A549 (cell line): Measurements from ENCODE around the gene GCNT3. TPM values are rescaled to one million over a fixed set of nuclear protein-coding genes. Genes with fewer than 3 reads are reported as not detected.
A peak's percentile ranks its signal among the peaks of the same experiment; 100 is the strongest.

Experiments used
- ATAC-seq, 2 experiments: fragments of 200-7000 bp in 1 of 2; fragments of >200 bp in 1 of 2; cut with Nextera tagmentation in 1 of 2; cut with Tn5 transposase in 1 of 2; 3 replicates each; pipeline versions ENCODE4 v1.8.0 to v1.9.1; 2018 to 2020; ENCODE audit warnings: mild to moderate bottlenecking in 1 of 2, moderate library complexity in 1 of 2
- CTCF ChIA-PET: fragments of 300-600 bp; sonication (Branson Sonifier 250); formaldehyde crosslinking; extraction: SDS; loops from one replicate; lab custom pipeline; 2021; ENCODE audit warnings: antibody characterized with exemption, inconsistent platforms; lab: Yijun Ruan, JAX
- POLR2A ChIA-PET: fragments of 350-600 bp; formaldehyde crosslinking; extraction: SDS; loops from one replicate; lab custom pipeline; 2021; ENCODE audit warnings: antibody characterized with exemption, inconsistent platforms; lab: Yijun Ruan, JAX
- DNase-seq, 2 experiments: peaks; one replicate each; pipeline versions ENCODE4 v3.0.0 to v3.0.0-alpha.2; 2011 to 2016; ENCODE audit warnings: low read depth in 1 of 2, low spot score in 1 of 2
- FAIRE-seq: peaks from 2 replicates; lab custom pipeline; 2011; peaks lifted over from hg19 to GRCh38; lab: Jason Lieb, UNC
- H3K27ac ChIP-seq, 2 experiments: fragments of >200 bp; sonication (Bioruptor Twin); formaldehyde crosslinking; 3 replicates each; pipeline ENCODE4 v1.5.1; 2016 to 2017
- H3K4me1 ChIP-seq: fragments of >200 bp; sonication (Bioruptor Twin); formaldehyde crosslinking; 3 replicates; pipeline ENCODE4 v1.6.1; 2016
- H3K4me2 ChIP-seq: fragments of >200 bp; sonication (Bioruptor Twin); formaldehyde crosslinking; 3 replicates; pipeline ENCODE4 v1.6.1; 2016
- H3K4me3 ChIP-seq: fragments of >200 bp; sonication (Bioruptor Twin); formaldehyde crosslinking; 3 replicates; pipeline ENCODE4 v1.5.1; 2016
- H3K9me3 ChIP-seq: fragments of >200 bp; sonication (Bioruptor Twin); formaldehyde crosslinking; 3 replicates; pipeline ENCODE4 v1.6.1; 2016
- BHLHE40 ChIP-seq: IDR thresholded peaks from 2 replicates; pipeline ENCODE4 v1.6.1; 2012; ENCODE audit warnings: low read depth, low read length, inconsistent platforms
- CHD4 ChIP-seq: fragments of 200-600 bp; sonication (generic); IDR thresholded peaks from 2 replicates; pipeline ENCODE4 v1.6.1; 2016; ENCODE audit warnings: antibody characterized with exemption, mild to moderate bottlenecking, borderline replicate concordance
- EHMT2 ChIP-seq: fragments of 200-600 bp; sonication (generic); IDR thresholded peaks from 2 replicates; pipeline ENCODE4 v1.6.1; 2016; ENCODE audit warnings: antibody characterized with exemption, low read depth, mild to moderate bottlenecking, moderate library complexity
- FOSL2 ChIP-seq, 2 experiments: fragments of 450-650 bp in 1 of 2; fragments of >200 bp in 1 of 2; sonication (Bioruptor Twin) in 1 of 2; formaldehyde crosslinking; IDR thresholded peaks; 2 replicates each; pipeline versions ENCODE4 v1.5.0 to v1.6.1; 2016 to 2020; ENCODE audit warnings: mild to moderate bottlenecking in 1 of 2, moderate library complexity in 1 of 2
- HEYL ChIP-seq: fragments of 250-450 bp; sonication (Bioruptor Pico); IDR thresholded peaks from 2 replicates; pipeline ENCODE4 v1.8.0; 2021; ENCODE audit warnings: mild to moderate bottlenecking, moderate library complexity
- HOXA7 ChIP-seq: fragments of 250-450 bp; sonication (Bioruptor Pico); IDR thresholded peaks from 2 replicates; pipeline ENCODE4 v1.5.0; 2020; ENCODE audit warnings: mild to moderate bottlenecking, moderate library complexity
- KDM1A ChIP-seq: fragments of 200-600 bp; sonication (generic); IDR thresholded peaks from 2 replicates; pipeline ENCODE4 v1.6.1; 2016; ENCODE audit warnings: low read depth, mild to moderate bottlenecking
- KDM5A ChIP-seq: fragments of 200-600 bp; sonication (generic); IDR thresholded peaks from 2 replicates; pipeline ENCODE4 v1.6.1; 2016; ENCODE audit warnings: antibody characterized with exemption, mild to moderate bottlenecking
- MAFK ChIP-seq: fragments of 450-650 bp; IDR thresholded peaks from 2 replicates; pipeline ENCODE4 v1.6.1; 2014; ENCODE audit not compliant: partially characterized antibody
- MAZ ChIP-seq: fragments of 150-350 bp; IDR thresholded peaks from 2 replicates; pipeline ENCODE4 v1.6.1; 2014; ENCODE audit warnings: antibody characterized with exemption, low read depth, low read length, borderline replicate concordance
- NPAS2 ChIP-seq: fragments of 250-450 bp; sonication (Bioruptor Pico); IDR thresholded peaks from 2 replicates; pipeline ENCODE4 v1.8.0; 2022; ENCODE audit warnings: mild to moderate bottlenecking, moderate library complexity, borderline replicate concordance
- NR3C1 ChIP-seq: fragments of >200 bp; sonication (Bioruptor Twin); formaldehyde crosslinking; IDR thresholded peaks from 3 replicates; pipeline ENCODE4 v1.6.1; 2017
- POLR2AphosphoS2 ChIP-seq: conservative IDR thresholded peaks from 2 replicates; pipeline ENCODE4 v1.6.1; 2012; ENCODE audit warnings: low read length, improper control_type of control experiment, inconsistent platforms
- RFX5 ChIP-seq: fragments of 450-650 bp; IDR thresholded peaks from 2 replicates; pipeline ENCODE4 v1.7.1; 2014; ENCODE audit warnings: antibody characterized with exemption, mild to moderate bottlenecking, moderate library complexity
- SMC3 ChIP-seq: fragments of >200 bp; sonication (Bioruptor Twin); formaldehyde crosslinking; IDR thresholded peaks from 3 replicates; pipeline ENCODE4 v1.6.1; 2018; ENCODE audit warnings: inconsistent platforms
- ZFP36 ChIP-seq: fragments of 450-650 bp; IDR thresholded peaks from 2 replicates; pipeline ENCODE4 v1.6.1; 2014; ENCODE audit warnings: borderline replicate concordance; ENCODE audit not compliant: partially characterized antibody
- ZNF302 ChIP-seq: fragments of 250-450 bp; sonication (Bioruptor Pico); IDR thresholded peaks from 2 replicates; pipeline ENCODE4 v1.9.0; 2021; ENCODE audit warnings: inconsistent platforms, mild to moderate bottlenecking, moderate library complexity
- WGBS: methylation state at CpG from one replicate; pipeline ENCODE4 v1.1.6; 2017; ENCODE audit errors: missing lambda C conversion rate; 5-methylcytosine and 5-hydroxymethylcytosine counted together
- polyA plus RNA-seq, 4 experiments: library from polyadenylated mRNA; depleted of rRNA in 3 of 4; stranded (reverse); fragments of >200 nt; fragmentation: RNase III in 1 of 4; extraction: RNeasy Plus Mini Kit Qiagen cat#74134 plus additional on column Dnase treatment in 1 of 4; gene quantifications; 2 replicates in 3 of 4; 3 replicates in 1 of 4; pipeline ENCODE4 v1.2.3, GENCODE V29; 2011 to 2017
- TF ChIP-seq, protein P1 (sequence below): fragments of 200-600 bp; sonication (generic); IDR thresholded peaks from 2 replicates; pipeline ENCODE4 v1.6.1; 2016; ENCODE audit warnings: antibody characterized with exemption, mild to moderate bottlenecking, moderate library complexity
- TF ChIP-seq, protein P2 (sequence below): fragments of >200 bp; sonication (Bioruptor Twin); formaldehyde crosslinking; IDR thresholded peaks from 2 replicates; pipeline ENCODE4 v1.6.1; 2016
- TF ChIP-seq, protein P3 (sequence below): fragments of 250-450 bp; sonication (Bioruptor Pico); IDR thresholded peaks from 2 replicates; pipeline ENCODE4 v1.5.0; 2021; ENCODE audit warnings: mild to moderate bottlenecking, moderate library complexity, borderline replicate concordance
- TF ChIP-seq, protein P4 (sequence below): IDR thresholded peaks from 2 replicates; pipeline ENCODE4 v1.6.1; 2012

GCNT3 gene
- polyA plus RNA-seq, 2 of the 4 experiments (the other 2 are of a cell fraction): 69.2 to 134 TPM

DNA sequence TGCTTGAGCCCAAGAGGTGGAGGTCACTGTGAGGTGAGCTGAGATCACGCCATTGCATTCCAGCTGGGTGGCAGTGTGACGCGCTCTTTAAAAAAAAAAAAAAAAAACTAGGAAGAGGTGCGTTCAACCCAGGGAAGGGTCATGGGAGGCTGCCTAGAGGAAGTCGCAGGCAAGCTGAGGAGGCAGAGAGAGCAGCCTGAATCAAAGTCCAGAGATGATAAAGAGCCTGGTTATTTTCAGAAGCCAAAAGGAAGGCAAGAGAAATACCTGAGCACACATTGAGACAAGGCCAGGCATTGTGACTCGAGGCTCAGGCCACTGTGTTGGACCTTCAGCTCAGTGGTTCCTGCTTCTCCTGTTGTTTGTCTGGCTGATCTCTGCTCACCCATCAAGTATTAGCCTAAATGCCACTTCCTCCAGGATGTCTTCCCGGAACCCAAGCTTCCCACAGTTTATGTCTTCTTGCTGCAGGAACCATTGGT, 16.1 kb upstream of the GCNT3 start (continued):
- TF ChIP-seq, protein P1, sequence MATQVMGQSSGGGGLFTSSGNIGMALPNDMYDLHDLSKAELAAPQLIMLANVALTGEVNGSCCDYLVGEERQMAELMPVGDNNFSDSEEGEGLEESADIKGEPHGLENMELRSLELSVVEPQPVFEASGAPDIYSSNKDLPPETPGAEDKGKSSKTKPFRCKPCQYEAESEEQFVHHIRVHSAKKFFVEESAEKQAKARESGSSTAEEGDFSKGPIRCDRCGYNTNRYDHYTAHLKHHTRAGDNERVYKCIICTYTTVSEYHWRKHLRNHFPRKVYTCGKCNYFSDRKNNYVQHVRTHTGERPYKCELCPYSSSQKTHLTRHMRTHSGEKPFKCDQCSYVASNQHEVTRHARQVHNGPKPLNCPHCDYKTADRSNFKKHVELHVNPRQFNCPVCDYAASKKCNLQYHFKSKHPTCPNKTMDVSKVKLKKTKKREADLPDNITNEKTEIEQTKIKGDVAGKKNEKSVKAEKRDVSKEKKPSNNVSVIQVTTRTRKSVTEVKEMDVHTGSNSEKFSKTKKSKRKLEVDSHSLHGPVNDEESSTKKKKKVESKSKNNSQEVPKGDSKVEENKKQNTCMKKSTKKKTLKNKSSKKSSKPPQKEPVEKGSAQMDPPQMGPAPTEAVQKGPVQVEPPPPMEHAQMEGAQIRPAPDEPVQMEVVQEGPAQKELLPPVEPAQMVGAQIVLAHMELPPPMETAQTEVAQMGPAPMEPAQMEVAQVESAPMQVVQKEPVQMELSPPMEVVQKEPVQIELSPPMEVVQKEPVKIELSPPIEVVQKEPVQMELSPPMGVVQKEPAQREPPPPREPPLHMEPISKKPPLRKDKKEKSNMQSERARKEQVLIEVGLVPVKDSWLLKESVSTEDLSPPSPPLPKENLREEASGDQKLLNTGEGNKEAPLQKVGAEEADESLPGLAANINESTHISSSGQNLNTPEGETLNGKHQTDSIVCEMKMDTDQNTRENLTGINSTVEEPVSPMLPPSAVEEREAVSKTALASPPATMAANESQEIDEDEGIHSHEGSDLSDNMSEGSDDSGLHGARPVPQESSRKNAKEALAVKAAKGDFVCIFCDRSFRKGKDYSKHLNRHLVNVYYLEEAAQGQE: no peak
- TF ChIP-seq KDM5A (no peak), FOSL2 (IDR thresholded peaks at IDR 0.05) (no peak), FOSL2 (CRISPR knock-in tag; IDR thresholded peaks at IDR 0.05) (peak; percentile 38; the same call in 1 of the 2 replicates)

DNA sequence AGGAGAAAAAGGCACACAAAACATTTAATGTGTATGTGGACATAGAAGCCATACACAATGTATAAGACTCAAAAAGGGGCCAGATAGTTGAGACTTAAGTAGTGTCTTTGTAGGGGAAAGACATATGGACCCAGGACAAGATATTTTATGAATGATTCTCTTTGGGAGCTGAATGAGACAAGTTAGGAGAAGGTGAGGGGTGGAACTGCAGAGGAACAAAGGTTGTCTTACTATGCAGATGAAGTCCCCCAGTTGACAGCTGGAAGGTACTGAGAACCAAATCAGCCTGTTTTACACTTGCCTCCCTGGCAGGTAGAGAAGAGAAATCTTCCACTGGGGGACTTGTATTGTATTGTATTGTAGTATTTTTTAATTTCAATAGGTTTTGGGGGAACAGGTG, 14.9 kb upstream of the GCNT3 start:
- FAIRE-seq (peak; percentile 85), DNase-seq (no peak), ATAC-seq (no peak)
- TF ChIP-seq MAFK: no peak
- TF ChIP-seq MAZ: no peak
- no peak for TF ChIP-seq BHLHE40
- TF ChIP-seq KDM1A: no peak
- TF ChIP-seq, protein P2, sequence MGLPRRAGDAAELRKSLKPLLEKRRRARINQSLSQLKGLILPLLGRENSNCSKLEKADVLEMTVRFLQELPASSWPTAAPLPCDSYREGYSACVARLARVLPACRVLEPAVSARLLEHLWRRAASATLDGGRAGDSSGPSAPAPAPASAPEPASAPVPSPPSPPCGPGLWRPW: no peak
- TF ChIP-seq ZFP36: no peak
- TF ChIP-seq SMC3: no peak
- TF ChIP-seq NR3C1: no peak
- TF ChIP-seq, protein P3, sequence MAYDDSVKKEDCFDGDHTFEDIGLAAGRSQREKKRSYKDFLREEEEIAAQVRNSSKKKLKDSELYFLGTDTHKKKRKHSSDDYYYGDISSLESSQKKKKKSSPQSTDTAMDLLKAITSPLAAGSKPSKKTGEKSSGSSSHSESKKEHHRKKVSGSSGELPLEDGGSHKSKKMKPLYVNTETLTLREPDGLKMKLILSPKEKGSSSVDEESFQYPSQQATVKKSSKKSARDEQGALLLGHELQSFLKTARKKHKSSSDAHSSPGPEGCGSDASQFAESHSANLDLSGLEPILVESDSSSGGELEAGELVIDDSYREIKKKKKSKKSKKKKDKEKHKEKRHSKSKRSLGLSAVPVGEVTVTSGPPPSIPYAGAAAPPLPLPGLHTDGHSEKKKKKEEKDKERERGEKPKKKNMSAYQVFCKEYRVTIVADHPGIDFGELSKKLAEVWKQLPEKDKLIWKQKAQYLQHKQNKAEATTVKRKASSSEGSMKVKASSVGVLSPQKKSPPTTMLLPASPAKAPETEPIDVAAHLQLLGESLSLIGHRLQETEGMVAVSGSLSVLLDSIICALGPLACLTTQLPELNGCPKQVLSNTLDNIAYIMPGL (CRISPR knock-in tag): no peak
- no peak for TF ChIP-seq RFX5
- TF ChIP-seq POLR2AphosphoS2: no peak
- TF ChIP-seq HEYL (CRISPR knock-in tag): no peak
- no peak for TF ChIP-seq NPAS2 (CRISPR knock-in tag)
- no peak for TF ChIP-seq EHMT2
- TF ChIP-seq ZNF302: no peak
- no peak for TF ChIP-seq CHD4
- ChIA-PET CTCF (interaction anchor here (0.6 to 9.1 kb wide), 15 partner anchors 8 to 68 kb away, joined by 3 to 60 read pairs (median 4); partner anchors contain the start of gene GCNT3), POLR2A (interaction anchor here (5.3 kb wide), 1 partner anchor 16 kb away, joined by 57 read pairs; the partner anchor contains the start of gene GCNT3)
- H3K27ac ChIP-seq: peak overlapping the region; percentile 86 to 92
- H3K4me2 ChIP-seq: no peak overlapping the region
- no peak overlapping the region for H3K4me3 ChIP-seq
- H3K4me1 ChIP-seq: peaks cover 40% of the 10 kb centered on the region
- peaks cover 8% of the 10 kb centered on the region for H3K9me3 ChIP-seq

DNA sequence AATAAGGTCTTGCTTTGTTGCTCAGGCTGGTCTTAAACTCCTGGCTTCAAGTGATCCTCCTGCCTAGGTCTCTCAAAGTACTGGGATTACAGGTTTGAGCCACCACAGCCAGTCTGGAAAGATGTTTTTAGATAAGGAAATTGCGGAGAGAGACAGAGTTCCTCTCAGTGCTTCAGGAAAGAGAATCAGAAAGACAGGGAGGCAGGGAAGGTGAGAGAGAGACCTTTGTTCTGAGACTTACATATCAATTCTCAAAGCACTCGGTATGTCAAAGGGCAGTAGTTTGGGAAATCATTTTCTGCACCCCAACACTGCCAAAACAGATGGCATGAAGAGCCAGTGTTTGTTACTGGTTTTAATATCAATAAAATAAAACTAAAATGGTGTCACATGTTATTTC, 13.1 kb upstream of the GCNT3 start:
- ChIA-PET CTCF (interaction anchor here (0.6 to 9.1 kb wide), 8 partner anchors 11 to 66 kb away, joined by 3 to 60 read pairs (median 4); partner anchors contain the start of gene GCNT3), POLR2A (no interaction called here)
- H3K4me3 ChIP-seq: no peak overlapping the region
- DNase-seq (no peak), FAIRE-seq (no peak), ATAC-seq (no peak)
- TF ChIP-seq HOXA7 (CRISPR knock-in tag) (no peak), HEYL (CRISPR knock-in tag) (no peak)
- TF ChIP-seq, protein P4, sequence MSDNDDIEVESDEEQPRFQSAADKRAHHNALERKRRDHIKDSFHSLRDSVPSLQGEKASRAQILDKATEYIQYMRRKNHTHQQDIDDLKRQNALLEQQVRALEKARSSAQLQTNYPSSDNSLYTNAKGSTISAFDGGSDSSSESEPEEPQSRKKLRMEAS: no peak
- peaks cover 27% of the 10 kb centered on the region for H3K9me3 ChIP-seq
- peaks cover 35% of the 10 kb centered on the region for H3K4me1 ChIP-seq
- H3K27ac ChIP-seq: 0 out of 6 replicates have a peak overlapping the region, but pooled peaks of 1 of the 2 experiments have one; percentile 2
- H3K4me2 ChIP-seq: no peak overlapping the region
- WGBS: 92% methylated on average over 2 of the region's 2 CpGs
